Tibial nerve (tissue), 4 donors: ENCODE measurements around the gene LPIN1. TPM values are rescaled to one million over a fixed set of nuclear protein-coding genes. Genes with fewer than 3 reads are reported as not detected.

Experiments used
- DNase-seq, 2 donors: peaks; one replicate each; pipeline ENCODE4 v3.0.0-alpha.2; 2019; ENCODE audit warnings: low spot score in 2 of 2
- H3K27ac ChIP-seq, 4 donors: fragments of 200-600 bp; sonication (generic) in 3 of 4; one replicate each; pipeline ENCODE4 v1.5.1; 2017 to 2019; ENCODE audit warnings: mild to moderate bottlenecking in 1 of 4
- H3K27me3 ChIP-seq, 2 donors: fragments of 200-600 bp; sonication (generic) in 1 of 2; one replicate each; pipeline versions ENCODE4 v1.5.1 to v1.6.0; 2017 to 2019
- H3K36me3 ChIP-seq, 3 donors: fragments of 200-600 bp; sonication (generic); one replicate each; pipeline ENCODE4 v1.5.1; 2018 to 2019
- H3K4me1 ChIP-seq, 4 donors: fragments of 200-600 bp; sonication (generic) in 3 of 4; one replicate each; pipeline ENCODE4 v1.5.1; 2017 to 2019
- H3K4me3 ChIP-seq, 4 donors: fragments of 200-600 bp; sonication (generic) in 3 of 4; one replicate each; pipeline ENCODE4 v1.5.1; 2017 to 2019; ENCODE audit warnings: mild to moderate bottlenecking in 1 of 4, moderate library complexity in 1 of 4
- H3K9me3 ChIP-seq, 4 donors: fragments of 200-600 bp; sonication (generic) in 3 of 4; one replicate each; pipeline ENCODE4 v1.5.1; 2017 to 2019
- EP300 ChIP-seq, 2 donors: sonication (generic); formaldehyde crosslinking; IDR thresholded peaks; one replicate each; pipeline ENCODE4 v1.6.1; 2017; ENCODE audit warnings: antibody characterized with exemption in 2 of 2, mild to moderate bottlenecking in 1 of 2
- POLR2A ChIP-seq, 2 donors: fragments of 450-650 bp; IDR thresholded peaks; one replicate each; pipeline ENCODE4 v1.6.1; 2017; ENCODE audit warnings: antibody characterized with exemption in 2 of 2, mild to moderate bottlenecking in 2 of 2, moderate library complexity in 2 of 2
- WGBS, 2 donors: methylation state at CpG; one replicate each; pipeline ENCODE4 v1.1.5; 2018; 5-methylcytosine and 5-hydroxymethylcytosine counted together
- small RNA-seq: library from RNA; depleted of rRNA; stranded (forward); fragments of <200 nt; gene quantifications from one replicate; pipeline ENCODE3, GENCODE V24; 2016
- total RNA-seq, 4 donors: library from RNA; depleted of rRNA; stranded (reverse); fragments of >200 nt; gene quantifications; one replicate each; pipeline ENCODE4 v1.1.0, GENCODE V29; 2016
- TF ChIP-seq, protein P1 (sequence below), 5 experiments: fragments of 200-600 bp in 3 of 5; fragments of 450-650 bp in 2 of 5; sonication (generic) in 3 of 5; IDR thresholded peaks; one replicate each; pipeline ENCODE4 v1.5.1; 2016 to 2019; ENCODE audit warnings: antibody characterized with exemption in 5 of 5, mild to moderate bottlenecking in 3 of 5, moderate library complexity in 2 of 5

LPIN1 gene
- total RNA-seq, 4 donors from 2014 or later, result 170 to 202 (median 172) TPM

DNA sequence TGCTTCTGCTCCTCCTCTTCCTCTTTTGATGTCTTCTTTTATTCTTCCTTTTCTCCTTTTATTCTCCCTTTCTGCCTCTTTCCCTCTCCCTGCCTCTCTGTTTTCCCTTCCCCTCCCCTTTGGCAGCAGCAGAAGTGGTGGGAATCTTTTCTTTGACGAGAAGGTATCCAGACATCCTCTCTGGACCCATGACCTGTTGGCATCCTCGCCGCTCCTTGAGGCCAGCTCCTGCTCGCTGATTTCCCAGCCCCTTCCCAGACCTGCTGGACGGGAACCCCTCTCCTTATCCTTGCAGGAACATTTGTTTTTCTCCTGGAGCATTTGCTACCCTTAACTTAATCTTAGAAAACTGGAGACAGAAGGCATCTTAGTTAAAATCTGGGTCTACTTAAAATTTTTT is 130.5 kb downstream of the LPIN1 start:
- no peaks in the 10 kb centered on the region for H3K36me3 ChIP-seq
- peaks cover 0 to 8% (median 0%) of the 10 kb centered on the region in 4 donors for H3K4me1 ChIP-seq
- no peaks in the 10 kb centered on the region for H3K27me3 ChIP-seq
- H3K4me3 ChIP-seq, result no peak overlapping the region
- H3K27ac ChIP-seq, result no peak overlapping the region
- no peaks in the 10 kb centered on the region for H3K9me3 ChIP-seq
- WGBS, 2 donors, result 76 to 80% methylated on average over 5 of the region's 5 CpGs
- TF ChIP-seq EP300 (IDR thresholded peaks at IDR 0.05) (no peak), POLR2A (IDR thresholded peaks at IDR 0.05) (no peak)
- TF ChIP-seq, protein P1, sequence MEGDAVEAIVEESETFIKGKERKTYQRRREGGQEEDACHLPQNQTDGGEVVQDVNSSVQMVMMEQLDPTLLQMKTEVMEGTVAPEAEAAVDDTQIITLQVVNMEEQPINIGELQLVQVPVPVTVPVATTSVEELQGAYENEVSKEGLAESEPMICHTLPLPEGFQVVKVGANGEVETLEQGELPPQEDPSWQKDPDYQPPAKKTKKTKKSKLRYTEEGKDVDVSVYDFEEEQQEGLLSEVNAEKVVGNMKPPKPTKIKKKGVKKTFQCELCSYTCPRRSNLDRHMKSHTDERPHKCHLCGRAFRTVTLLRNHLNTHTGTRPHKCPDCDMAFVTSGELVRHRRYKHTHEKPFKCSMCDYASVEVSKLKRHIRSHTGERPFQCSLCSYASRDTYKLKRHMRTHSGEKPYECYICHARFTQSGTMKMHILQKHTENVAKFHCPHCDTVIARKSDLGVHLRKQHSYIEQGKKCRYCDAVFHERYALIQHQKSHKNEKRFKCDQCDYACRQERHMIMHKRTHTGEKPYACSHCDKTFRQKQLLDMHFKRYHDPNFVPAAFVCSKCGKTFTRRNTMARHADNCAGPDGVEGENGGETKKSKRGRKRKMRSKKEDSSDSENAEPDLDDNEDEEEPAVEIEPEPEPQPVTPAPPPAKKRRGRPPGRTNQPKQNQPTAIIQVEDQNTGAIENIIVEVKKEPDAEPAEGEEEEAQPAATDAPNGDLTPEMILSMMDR (IDR thresholded peaks at IDR 0.05), result no peak
- DNase-seq, result no peak

Small RNA genes lying within 50 kb of the gene (small RNA-seq; reads per million reads assigned to genes)
- gene MIR4262, result not detected
- not detected for gene MIR548S

Other genes with a start within 250 kb of the LPIN1 start
- 10 to 100 TPM in 3 of 4 donors, 1 to 10 TPM in 1; 8.1 to 74.3 (median 26.7) TPM for gene GREB1, start 212.6 kb upstream of the LPIN1 start, total RNA-seq
- 1 to 10 TPM in 2 of 4 donors, under 1 TPM in 1, not detected in 1; 0.87 to 4.2 (median 2.1) TPM for gene NTSR2, start 76.4 kb upstream of the LPIN1 start, total RNA-seq